Endometrial microvascular endothelial cells (primary cell): ENCODE measurements around the gene PCDH1. TPM values are rescaled to one million over a fixed set of nuclear protein-coding genes. Genes with fewer than 3 reads are reported as not detected.
"Not testable (repeated sequence)": the region's sequence is repeated elsewhere in the genome, so short reads cannot be mapped to it uniquely, and the experiment has no call there.

Experiments
- in situ Hi-C: cut with HindIII; loops from 2 replicates; pipeline ENCODE4 v1.10.0; 2017; ENCODE audit warnings: low sequenced_read_pairs, low pct_unique_long_range_greater_than_20kb; ENCODE audit errors: inconsistent ontology term
- total RNA-seq: library from RNA; depleted of rRNA; stranded (reverse); fragments of >200 nt; gene quantifications from one replicate; pipeline ENCODE4 v1.2.3, GENCODE V29; 2015; ENCODE audit errors: inconsistent ontology term

The PCDH1 gene
- total RNA-seq, 1 donor from 2014 or later, result 94.1 TPM

DNA sequence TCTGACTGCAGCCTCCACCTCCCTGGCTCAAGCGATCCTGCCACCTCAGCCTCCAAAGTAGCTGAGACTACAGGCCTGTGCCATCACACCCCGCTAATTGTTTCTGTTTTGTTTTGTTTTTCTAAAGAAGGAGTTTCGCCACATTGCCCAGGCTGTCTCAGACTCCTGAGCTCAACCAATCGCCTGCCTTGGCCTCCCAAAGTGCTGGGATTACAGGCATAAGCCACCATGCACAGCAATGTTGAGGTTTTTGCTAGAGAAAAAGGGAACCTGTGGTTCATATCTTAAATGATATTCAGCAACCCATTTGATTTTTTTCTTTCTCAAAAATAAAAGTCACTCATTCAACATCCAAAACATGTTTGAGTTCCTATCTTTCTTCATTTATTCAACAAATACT is 25.1 kb upstream of the PCDH1 start:
- in situ Hi-C loops, result no loop called here

DNA sequence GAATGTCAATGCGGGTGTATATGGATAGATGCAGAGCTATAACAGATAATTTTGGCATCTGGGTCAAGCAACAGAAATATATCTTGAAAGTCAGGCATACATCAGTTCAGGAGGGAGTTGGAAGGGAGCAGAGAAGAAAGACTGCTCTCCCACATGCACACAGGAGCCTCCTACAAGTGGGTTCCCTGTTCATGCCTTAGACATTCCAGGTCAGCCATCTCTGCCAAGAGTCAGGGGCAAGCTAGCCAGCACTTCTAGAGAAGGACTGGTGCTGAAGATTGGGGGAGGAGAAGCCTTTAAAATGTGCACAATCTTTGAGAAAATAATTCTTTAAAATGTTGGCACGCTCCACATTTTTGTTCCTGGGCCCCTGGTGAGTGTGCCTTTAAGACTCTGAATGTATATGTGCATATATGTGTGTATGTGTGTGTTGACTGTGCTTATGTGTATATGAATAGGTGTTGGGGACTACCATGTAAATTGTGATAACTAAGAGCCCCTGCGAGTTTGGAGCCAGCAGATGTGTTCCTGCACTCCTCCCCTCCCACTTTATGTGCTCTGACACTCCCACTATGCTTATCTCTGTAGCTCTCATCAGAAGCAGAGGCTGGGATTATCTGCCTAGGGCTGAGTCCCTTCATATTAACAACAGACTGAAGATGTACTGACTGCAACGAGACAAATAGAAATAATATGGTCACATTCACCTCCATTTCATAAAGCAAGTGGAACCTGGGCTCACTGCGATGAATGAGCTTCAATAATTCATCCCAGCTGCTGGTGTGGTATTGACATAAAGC is 24.0 kb upstream of the PCDH1 start:
- in situ Hi-C loops, result no loop called here

DNA sequence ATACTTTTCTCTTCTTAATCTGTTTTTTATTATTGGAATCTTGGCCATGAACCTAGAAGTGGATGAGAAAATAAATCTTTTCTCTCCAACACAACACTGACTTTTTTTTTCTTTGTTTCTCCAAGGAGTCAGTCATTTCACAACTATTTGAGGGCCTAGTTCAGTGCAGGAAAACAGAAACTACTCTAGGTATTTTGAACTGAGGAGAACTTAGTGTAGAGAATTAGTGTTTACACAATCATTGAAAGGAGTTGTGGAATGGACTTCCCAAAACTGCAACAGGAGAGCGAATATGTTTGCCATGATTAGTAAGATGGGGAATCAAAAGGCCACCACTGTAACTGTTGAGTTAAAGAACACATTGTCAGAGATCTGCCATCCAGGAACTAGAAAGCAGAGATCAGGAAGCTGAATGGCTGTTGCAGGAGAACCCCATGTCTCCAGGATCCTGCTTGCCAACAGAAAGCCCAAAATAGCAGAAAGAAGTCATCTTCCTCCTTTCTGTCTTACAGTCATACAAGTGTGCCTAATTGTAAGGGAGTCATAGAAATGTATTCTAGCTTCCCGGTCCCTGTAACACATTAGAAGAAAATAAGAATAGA is 20.3 kb upstream of the PCDH1 start:
- in situ Hi-C loops, result no loop called here

DNA sequence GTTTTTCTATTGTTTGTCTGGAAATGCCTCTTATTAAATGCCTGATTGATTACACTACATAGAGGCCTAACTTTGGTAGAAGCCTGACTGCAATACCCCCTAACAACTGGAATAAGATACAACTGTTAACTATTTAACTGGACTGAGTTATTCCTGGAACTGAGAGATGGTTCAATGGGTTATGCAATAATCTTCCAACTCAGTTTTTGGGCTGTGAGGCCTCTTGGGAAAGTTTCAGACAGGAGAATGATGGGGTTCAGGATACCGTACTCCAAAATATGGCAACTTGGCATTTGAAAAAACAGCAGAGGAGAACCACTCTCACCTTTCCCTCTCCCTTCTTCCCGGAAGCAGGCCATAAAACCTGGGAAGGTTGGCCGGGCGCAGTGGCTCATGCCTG is 19.2 kb upstream of the PCDH1 start:
- in situ Hi-C loops, result no loop called here

DNA sequence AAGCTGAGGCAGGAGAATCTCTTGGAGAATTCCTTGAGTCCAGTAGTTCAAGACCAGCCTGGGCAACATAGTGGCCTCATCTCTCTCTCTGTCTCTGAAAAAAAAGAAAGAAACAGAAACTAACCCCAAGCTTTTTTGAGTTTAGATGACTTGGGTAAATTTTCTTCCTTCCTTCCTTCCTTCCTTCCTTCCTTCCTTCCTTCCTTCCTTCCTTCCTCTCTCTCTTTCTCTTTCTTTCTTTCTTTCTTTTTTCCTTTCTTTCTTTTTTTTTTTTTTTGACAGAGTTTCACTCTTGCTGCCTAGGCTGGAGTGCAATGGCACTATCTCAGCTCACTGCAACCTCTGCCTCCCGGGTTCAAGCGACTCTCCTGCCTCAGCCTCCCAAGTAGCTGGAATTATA is 12.2 kb upstream of the PCDH1 start:
- in situ Hi-C loops, result not testable (repeated sequence)

DNA sequence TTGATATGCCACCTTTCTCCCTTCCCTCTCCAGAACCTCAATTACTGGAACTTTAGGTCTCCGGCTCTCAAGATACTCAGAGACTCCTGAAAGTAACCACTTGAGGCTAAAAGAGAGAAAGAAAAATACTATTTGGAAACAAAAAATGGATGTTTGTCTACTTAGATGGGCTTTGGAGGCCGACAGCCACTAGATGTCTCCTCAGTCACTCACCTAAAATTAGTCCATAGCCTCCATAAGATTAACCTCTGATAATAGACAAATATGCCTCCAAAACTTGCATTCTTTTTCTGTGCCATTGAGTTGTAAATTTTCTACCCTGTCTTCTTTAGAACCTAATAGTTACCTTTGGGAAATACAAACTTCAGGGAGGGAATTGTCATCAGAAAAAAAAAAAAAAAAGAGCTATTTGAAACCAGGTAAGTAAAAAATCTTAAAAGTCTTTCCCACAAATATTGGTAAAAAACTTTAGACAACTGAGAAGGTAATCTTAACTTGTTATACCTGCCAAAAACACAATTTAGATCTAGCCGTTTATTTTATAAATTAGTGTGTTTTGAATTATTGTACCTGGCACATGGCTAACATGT is 11.2 kb upstream of the PCDH1 start:
- in situ Hi-C loops, result no loop called here

DNA sequence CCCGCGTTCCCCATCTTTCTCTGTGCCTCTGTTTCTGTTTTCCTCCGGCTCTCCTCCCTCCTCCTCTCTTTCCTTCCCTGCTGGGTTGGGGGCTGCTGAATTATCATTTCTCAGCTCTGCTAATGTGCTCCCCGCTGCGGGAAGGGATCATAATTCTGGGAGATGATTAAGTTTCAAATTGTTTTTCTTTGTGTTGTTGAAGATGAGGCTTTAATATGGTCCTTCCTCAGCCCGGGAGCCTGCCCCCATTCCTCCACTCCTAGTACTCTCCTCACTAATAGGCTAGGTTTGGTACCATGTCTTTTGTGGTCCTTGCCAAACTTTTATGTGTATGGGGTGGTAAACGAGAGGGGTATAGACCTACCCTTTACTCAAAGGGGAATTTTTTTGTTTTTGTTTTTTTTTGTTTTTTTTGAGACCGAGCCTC is 5.7 kb upstream of the PCDH1 start:
- in situ Hi-C loops, result no loop called here

DNA sequence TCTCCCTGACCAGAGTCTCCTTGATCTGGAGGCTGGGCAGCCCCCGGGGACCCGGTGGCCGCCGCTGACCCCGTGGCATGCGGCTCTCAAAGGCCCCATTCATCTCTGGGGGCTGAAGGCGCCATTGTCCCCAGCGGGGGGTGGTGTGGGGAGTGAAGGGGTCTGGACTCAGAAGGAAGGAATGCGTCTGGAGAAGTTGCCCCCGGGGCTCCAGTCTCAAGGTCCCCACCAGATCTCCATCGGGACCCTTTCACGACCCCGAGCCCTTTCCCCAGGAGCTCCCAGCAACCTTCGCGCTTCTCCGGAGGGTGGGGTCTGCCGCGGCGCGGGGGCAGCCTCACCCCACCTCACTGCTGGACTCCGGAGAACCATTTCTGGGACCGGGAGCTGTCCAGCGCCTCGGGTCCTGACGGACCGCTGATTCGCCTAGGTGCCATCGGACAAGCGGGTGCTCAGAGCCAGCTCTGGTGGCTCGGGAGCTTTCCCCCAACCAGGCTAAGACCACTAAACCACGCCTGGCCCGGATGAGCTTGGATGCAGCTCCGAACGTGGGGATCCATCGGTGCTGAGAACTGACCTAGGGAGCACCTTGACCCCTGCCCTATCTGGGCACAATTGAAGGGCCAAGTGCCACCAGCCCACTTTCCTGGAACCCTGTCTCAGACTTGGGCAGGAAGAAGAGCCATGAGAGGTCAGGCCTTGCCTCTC is 5.1 kb upstream of the PCDH1 start:
- in situ Hi-C loops, result no loop called here

DNA sequence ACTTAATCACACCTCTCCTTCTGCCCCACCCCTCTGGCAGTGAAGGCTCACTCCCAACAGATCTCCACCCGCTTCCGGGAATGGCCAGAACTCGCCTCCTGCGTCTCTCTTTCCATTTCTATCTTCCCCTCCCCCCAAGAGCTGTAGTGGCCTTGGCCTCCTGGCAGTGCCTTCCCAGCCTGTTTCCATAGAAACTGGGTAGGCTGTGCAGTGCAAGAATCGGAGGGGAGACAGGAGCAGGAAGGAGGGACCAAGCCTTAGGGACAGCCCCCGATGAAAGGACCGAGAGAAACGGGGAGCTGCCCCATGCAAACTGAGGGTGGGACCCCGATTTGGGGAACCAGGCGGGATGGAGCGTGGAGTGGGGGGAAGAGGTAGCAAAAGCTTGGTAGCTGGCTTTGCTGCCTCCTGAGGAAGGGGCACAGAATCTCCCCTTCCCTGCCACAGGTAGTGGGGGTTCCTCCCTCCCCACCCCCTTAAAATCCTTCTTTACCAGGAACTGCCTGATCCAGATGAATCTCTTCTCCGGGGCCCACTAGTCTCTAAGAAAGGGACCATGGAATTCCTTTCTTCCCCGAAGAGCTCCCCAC is 4.5 kb upstream of the PCDH1 start:
- in situ Hi-C loops, result no loop called here

DNA sequence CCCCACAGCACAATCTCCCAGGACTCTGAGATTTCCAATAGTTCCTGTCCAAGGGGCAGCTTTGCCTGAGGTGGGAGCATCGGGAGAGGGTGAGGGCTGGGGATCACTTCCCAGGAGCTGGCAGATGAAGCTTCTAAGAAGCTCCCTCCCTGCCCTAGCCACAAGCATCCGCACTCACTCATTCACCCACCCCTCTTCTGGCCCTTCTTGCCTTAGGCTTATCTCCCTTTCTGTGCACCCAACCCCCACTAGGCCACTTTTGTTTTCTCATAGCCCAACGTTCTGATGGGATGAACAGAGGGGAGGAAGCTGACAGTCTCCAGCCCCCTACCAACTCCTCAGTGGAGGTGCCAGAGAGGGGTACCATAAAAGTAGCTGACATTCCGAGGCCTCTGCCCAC is 3.7 kb upstream of the PCDH1 start:
- in situ Hi-C loops, result no loop called here

DNA sequence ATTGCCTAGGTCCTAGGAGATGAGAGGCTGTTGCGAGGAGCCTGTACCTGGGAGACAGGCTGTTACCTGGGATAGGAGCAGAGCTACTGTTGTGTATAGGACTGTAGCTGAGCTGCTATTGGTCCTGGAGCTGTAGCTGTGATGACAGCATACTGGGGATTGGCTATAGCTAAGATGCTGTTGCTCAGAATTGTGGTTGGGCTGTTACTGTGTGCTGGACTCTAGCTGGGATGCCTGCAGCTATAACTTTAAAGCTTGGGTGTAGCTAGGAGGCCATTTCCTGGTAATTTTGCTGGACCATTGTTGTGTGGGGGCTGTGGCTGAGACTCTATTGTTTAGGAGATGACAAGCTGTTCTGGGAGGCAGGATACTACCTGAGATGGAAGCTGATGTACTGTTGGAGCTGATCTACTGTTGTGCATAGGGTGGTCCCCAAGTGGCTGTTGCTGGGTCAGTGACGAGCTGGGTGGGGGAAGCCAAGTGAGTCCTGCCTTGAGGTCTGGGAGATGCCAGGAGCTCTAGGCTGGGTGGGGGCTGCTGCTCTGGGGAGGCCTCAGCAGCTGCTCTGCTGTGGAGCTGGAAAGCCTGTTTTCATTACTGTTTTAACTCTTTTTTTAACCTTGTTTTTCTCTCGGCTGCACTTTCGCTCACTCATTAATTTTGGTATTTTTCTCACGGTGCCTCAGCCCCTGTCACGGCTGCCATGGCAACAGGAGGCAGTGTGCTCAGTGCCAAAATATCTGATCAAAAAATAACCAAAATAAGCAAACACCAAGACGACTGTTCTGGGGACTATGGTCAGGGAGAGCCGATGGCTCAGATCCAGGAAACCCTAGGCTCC is 3.0 kb upstream of the PCDH1 start:
- in situ Hi-C loops, result no loop called here

DNA sequence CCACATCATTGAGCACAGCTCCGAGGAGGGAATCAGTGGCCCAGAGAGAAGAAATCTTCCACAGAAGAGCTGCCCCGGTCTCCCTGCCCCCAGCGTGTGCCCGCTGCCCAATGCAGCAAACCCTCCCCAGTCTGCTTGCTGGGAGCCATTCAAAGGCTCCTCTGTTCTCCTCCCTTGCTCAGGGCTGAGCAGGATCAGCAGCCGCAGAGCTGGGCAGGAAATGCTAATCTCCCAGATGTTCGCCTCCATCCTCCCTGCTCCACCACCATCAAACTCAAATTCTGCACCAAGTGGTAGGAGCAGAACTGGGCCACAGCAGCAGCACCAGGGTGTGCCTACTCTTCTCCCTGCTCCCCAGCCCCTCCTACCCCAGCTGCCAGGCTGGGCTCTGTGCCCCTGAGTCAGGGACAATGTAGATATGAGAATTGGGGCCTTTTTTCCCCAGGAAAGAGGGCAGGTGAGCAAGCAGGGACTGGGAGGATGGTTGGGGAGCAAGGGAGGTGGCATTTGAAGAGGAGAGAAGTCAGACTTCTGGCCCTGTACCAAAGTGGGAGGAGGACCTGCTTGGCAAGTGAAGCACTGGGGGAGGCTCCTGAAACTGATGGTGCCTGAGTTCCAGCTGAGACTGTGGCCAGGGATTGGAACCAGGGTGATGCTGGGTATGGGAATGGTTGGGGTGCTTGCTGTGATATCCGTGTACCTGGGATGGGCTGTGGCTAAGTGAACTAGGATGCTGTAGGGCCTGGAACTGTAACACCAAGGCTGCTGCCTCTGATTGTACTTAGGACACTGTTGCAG is 1.9 kb upstream of the PCDH1 start:
- in situ Hi-C loops, result no loop called here

DNA sequence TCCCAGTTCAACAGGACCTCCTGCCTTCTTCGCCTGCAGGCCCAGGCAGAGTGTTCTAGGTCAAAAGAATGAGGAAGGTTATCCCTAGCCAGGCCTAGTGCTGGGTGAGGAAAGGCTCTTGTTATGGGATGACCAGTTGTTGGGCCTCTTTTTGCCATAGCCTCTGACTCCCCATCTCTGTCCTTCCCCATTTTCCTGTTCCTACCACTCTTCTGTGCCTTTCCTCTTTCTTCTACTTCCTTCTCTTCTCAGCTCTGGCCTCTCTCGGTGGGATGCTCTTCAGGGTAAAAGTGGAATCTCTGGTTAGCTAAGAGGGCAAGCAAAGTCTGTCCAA is 1.2 kb upstream of the PCDH1 start:
- in situ Hi-C loops, result no loop called here

DNA sequence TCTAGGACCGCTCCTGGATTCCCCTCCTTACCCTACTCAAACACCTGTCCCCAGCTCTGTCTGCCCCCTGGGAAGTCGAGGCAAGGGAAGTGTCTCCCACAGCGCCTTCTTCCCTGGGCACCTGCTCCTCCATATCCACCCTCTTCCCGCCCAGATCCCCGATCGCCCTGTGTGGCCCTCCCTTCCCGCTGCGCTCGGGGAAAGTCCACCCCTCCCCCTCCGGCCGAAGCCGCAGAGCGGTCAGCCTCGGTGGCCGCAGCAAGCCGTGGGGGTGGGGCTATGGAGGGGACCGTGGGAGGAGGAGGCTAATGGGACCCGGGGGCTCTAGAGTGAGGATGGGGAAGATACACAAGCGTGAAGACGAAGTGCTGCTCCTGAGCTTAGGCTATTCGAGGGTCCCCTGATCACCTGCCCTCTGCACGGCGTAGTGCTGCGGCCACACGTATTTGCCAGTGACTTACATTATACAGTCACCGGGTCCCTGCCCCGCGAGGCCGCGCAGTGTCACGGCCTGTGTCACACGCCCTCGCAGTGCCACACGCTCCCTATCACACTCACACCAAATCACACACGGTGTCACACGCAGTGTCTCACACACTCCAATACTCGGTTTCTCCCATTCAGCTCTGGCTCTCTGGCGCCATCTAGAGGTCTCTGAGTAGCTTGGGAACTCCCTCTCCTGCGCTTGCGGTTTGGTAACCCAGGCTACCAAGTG is 658 bp upstream of the PCDH1 start:
- in situ Hi-C loops, result no loop called here

DNA sequence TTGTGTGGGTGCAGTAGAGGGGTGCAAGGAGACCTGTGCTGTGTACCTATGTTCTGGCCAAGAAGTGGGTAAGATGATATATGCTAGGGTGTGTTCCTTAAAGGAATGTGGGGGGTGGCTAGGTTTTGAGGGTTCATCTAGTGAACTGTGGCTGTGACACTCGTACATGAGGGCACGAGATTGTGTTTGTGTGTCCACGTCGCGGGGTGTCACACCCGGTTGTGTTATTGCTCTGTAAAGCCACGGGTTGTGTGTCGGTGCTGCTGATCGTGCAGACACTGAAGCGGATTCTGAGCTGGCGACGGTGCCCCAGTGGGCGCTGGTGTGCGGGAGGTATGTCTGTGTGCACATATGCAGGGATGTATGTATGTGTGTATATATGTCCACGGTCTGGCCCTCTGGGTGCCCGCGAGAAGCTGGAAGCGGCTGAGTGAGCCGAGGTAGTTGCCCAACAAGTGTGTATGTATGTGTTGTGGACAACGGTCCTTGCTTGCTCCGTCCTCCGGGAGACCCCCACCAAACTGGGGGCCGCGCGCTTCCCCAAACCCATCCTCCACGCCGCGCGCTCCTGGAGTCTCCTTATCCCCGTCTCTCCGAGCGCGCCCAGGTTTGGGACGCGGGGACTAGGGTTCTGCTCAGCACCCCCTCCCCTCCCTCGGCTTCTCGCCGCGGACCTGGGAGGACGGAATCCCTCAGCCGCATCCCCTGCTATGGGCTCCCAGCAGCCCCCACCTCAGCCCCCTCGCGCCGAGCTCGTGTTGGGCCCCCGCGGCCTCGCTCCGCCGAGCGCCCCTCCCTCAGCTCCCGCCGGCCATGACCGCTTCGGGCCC is 639 bp downstream of the PCDH1 start:
- in situ Hi-C loops, result no loop called here

DNA sequence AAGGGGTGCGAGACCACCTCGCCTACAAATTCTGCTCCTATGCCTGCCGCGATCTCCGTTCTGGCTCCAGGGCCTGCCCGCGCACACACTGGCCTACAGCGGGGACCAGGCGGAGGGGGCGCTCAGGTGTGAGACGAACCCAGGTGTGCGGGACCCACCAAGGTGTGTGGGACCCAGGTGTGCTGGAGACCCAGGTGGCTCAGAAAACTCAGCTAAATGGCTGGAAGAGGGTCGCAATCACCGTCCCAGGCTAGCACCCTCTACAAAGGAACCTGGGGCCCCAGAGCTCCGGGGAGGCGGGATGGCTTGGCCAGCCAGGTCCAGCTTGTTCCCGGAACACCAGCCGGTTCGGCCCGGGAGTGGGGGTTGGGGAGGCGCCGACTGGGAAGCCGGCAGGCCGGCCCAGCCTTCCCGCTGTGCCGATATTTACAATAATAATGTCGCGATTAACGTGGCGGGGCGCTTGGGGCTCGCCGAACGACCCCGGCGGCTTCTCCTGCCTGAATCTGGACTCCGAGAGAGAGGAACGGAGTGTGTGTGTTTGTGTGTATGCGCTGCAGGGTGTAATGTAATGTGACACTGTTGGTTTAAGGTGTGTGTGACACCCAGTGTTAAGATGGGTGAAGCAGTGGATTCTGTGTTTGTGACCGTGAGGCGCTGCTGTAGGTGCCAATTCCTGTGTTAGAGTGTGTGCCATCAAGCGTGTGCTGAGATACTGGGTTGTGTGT is 1.4 kb downstream of the PCDH1 start:
- in situ Hi-C loops, result no loop called here
